GM12801 (cell line): ENCODE results near the gene MS4A6A.

Experiments used
- CTCF ChIP-seq: IDR thresholded peaks from one replicate; pipeline ENCODE4 v1.5.1; 2011; ENCODE audit warnings: control low read depth; ENCODE audit not compliant: insufficient read length; ENCODE audit errors: extremely low read depth

MS4A6A gene

GRCh38 chr11:60209977-60210376 is 27.1 kb upstream of the MS4A6A start:
- no peak for TF ChIP-seq CTCF

- no peak for TF ChIP-seq CTCF
Measured at GRCh38 chr11:60208951-60209350, 26.1 kb upstream of the MS4A6A start.

DNA sequence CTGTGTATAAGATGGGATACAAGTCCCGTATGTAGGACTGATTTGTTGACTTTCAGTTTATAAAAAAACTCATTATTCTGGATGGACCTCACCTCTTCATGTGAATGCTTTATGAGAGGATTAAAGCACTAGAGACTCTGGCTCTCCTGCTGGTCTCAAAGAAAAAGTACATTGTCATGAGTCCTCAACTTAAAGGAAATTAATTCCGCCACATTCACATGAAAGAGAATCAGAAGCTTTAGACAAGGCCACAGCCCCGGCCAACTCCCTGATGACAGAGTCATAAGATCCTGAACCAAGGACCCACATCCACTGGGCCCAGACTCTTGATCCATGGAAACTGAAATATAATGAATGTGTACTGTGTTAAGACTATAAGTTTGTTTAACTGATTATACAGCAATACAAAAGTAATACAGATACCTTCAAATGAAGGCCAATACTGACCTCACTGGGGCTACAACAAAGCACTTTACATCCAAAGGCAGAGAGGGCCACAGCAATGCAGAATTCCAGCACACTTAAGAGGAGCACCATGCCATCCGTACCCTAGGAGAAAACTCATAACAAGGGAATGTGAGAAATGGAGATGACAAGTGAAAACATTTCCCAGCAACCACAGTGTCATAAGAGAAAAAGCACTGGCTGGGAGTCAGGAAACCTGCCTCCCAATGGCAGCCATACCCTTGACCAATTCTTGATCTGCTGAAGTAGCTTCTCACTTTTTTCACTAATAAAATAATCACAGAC is 25.4 kb upstream of the MS4A6A start:
- no peak for TF ChIP-seq CTCF

DNA sequence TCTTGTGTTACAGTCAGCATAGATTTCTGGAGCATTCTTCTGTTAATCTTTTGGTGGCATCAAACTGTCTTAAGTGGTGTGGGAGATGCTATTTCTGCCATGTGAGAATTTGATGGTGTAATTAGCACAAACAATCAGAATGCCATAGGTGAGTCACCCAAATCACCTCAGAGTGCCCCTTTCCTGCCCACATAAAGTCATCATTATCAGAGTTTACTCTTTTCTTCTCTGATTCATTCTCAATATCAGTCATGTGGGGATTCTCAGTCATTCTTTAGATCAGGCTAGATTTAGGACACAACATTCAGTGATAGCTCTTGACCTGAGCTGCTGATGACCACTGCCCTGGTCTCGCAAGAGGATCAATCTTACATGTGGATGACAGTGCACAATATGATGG is 23.7 kb upstream of the MS4A6A start:
- no peak for TF ChIP-seq CTCF

GRCh38 chr11:60204922-60205321 is 22.0 kb upstream of the MS4A6A start:
- no peak for TF ChIP-seq CTCF

DNA sequence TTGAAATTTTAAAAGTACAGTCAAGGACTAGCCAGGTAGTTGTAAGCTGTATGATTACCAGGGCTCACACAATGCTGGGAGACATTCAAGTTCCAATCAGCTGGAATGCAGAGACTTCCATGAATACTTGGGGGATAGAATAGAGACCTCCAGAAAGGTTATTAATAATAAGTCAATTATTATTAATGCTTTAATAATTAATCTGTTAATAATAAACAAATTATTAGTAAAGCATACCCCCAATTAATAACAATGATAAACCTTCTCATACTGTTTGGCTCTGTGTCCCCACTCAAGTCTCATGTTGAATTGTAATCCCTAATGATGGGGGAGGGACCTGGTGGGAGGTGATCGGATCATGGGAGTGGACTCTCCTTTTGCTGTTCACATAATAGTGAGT is 14.6 kb upstream of the MS4A6A start:
- TF ChIP-seq CTCF: no peak

- TF ChIP-seq CTCF: no peak
Measured at GRCh38 chr11:60195923-60196368, 13.1 kb upstream of the MS4A6A start.

GRCh38 chr11:60194511-60194910 is 11.6 kb upstream of the MS4A6A start:
- TF ChIP-seq CTCF: no peak
